HCT116 (cell line): ENCODE measurements around the gene ZNF181. TPM values are rescaled to one million over a fixed set of nuclear protein-coding genes. Genes with fewer than 3 reads are reported as not detected.

Experiments used
- ATAC-seq: fragments of 200-7000 bp; cut with Tn5 transposase; 2 replicates; pipeline ENCODE4 v1.9.1; 2020; ENCODE audit warnings: mild to moderate bottlenecking, moderate library complexity
- BruUV-seq: library from RNA; stranded (reverse); fragments of 400-500 nt; replicated peaks from 2 replicates; lab custom pipeline; 2021; lab: Mats Ljungman, UMichigan
- CTCF ChIA-PET: fragments of 300-600 bp; sonication (Branson Sonifier 250); formaldehyde crosslinking; loops from one replicate; lab custom pipeline; 2021; ENCODE audit warnings: antibody characterized with exemption; lab: Charles Lee
- POLR2A ChIA-PET: fragments of 300-600, 350-600 bp; sonication (Branson Sonifier 250); formaldehyde crosslinking; loops from one replicate; lab custom pipeline; 2021; ENCODE audit warnings: antibody characterized with exemption; lab: Charles Lee
- RAD21 ChIA-PET, 2 experiments: fragments of 300-600 bp; sonication (Branson Sonifier 250); formaldehyde crosslinking; loops; one replicate each; lab custom pipeline; 2023; ENCODE audit warnings: low total read pairs in 2 of 2; ENCODE audit not compliant: uncharacterized antibody in 2 of 2, unreplicated experiment in 2 of 2, low non-redundant PET in 1 of 2; lab: Charles Lee
- DNase-seq: peaks from one replicate; pipeline ENCODE4 v3.0.0-alpha.2; 2010; ENCODE audit warnings: low read depth, low spot score
- H2AFZ ChIP-seq: fragments of 200-600 bp; shearing (Covaris generic), sonication (generic); 2 replicates; pipeline ENCODE4 v1.6.1; 2017; ENCODE audit warnings: low read depth, mixed run types, mixed read lengths, antibody characterized with exemption, low read length; ENCODE audit not compliant: poor library complexity, severe bottlenecking
- H3K27ac ChIP-seq: 2 replicates; pipeline ENCODE4 v1.5.1; 2012; ENCODE audit warnings: low read depth, low read length
- H3K27me3 ChIP-seq: fragments of 200-600 bp; sonication (generic); 2 replicates; pipeline ENCODE4 v1.6.1; 2016; ENCODE audit warnings: mixed run types, low read length, mixed read lengths; ENCODE audit not compliant: insufficient read depth
- H3K36me3 ChIP-seq, 2 experiments: fragments of 200-500 bp in 1 of 2; fragments of 200-600 bp in 1 of 2; sonication (Bioruptor generic) in 1 of 2; sonication (generic) in 1 of 2; 2 replicates each; pipeline versions ENCODE4 v1.5.1 to v1.6.1; 2014 to 2016; ENCODE audit warnings: low read length in 2 of 2, inconsistent platforms in 1 of 2, mixed read lengths in 1 of 2, mixed run types in 1 of 2; ENCODE audit not compliant: insufficient read depth in 2 of 2, control insufficient read depth in 1 of 2
- H3K4me1 ChIP-seq, 2 experiments: fragments of 200-600 bp in 1 of 2; sonication (generic) in 1 of 2; 2 replicates each; pipeline versions ENCODE4 v1.5.1 to v1.6.1; 2012 to 2017; ENCODE audit warnings: low read length in 2 of 2, inconsistent platforms in 1 of 2, mild to moderate bottlenecking in 1 of 2, mixed read lengths in 1 of 2, mixed run types in 1 of 2, moderate library complexity in 1 of 2; ENCODE audit not compliant: insufficient read depth in 2 of 2, control insufficient read depth in 1 of 2
- H3K4me2 ChIP-seq: fragments of 200-600 bp; sonication (generic); 2 replicates; pipeline ENCODE4 v1.6.1; 2017; ENCODE audit warnings: mixed run types, low read length, mixed read lengths
- H3K4me3 ChIP-seq, 2 experiments: fragments of 200-600 bp in 1 of 2; sonication (generic) in 1 of 2; replicated peaks in 1 of 2; 2 replicates each; pipeline ENCODE4 v1.5.1; 2011 to 2016; ENCODE audit warnings: low read length in 2 of 2, control low read depth in 1 of 2, low read depth in 1 of 2, mild to moderate bottlenecking in 1 of 2, mixed read lengths in 1 of 2, mixed run types in 1 of 2
- H3K79me2 ChIP-seq: fragments of 200-600 bp; sonication (generic); 2 replicates; pipeline ENCODE4 v1.6.1; 2017; ENCODE audit warnings: mild to moderate bottlenecking, mixed run types, low read length, moderate library complexity, mixed read lengths; ENCODE audit not compliant: insufficient read depth
- H3K9ac ChIP-seq: fragments of 200-600 bp; sonication (generic); 2 replicates; pipeline ENCODE4 v1.6.1; 2016; ENCODE audit warnings: low read length, mixed read lengths
- H3K9me2 ChIP-seq: fragments of 200-600 bp; sonication (generic), shearing (Covaris generic); 2 replicates; pipeline ENCODE4 v1.6.1; 2017; ENCODE audit warnings: mixed run types, mild to moderate bottlenecking, moderate library complexity; ENCODE audit not compliant: insufficient read depth
- H3K9me3 ChIP-seq, 2 experiments: fragments of 200-500 bp in 1 of 2; fragments of 200-600 bp in 1 of 2; sonication (Bioruptor generic) in 1 of 2; sonication (generic) in 1 of 2; 2 replicates each; pipeline ENCODE4 v1.6.1; 2014 to 2017; ENCODE audit warnings: low read length in 2 of 2, mixed read lengths in 2 of 2, inconsistent platforms in 1 of 2, low read depth in 1 of 2, mild to moderate bottlenecking in 1 of 2, mixed run types in 1 of 2, moderate library complexity in 1 of 2; ENCODE audit not compliant: control insufficient read depth in 1 of 2, insufficient read depth in 1 of 2
- H4K20me1 ChIP-seq: fragments of 200-600 bp; sonication (generic), shearing (Covaris generic); 2 replicates; pipeline ENCODE4 v1.6.1; 2017; ENCODE audit warnings: mixed run types, mild to moderate bottlenecking, moderate library complexity; ENCODE audit not compliant: insufficient read depth
- CEBPB ChIP-seq: IDR thresholded peaks from 2 replicates; pipeline ENCODE4 v1.6.1; 2012; ENCODE audit warnings: low read depth
- CTCF ChIP-seq, 3 experiments: fragments of 200-600 bp in 1 of 3; sonication (generic) in 1 of 3; IDR thresholded peaks in 2 of 3; conservative IDR thresholded peaks in 1 of 3; 2 replicates each; pipeline ENCODE4 v1.5.1; 2012 to 2017; ENCODE audit warnings: low read depth in 2 of 3, low read length in 2 of 3, antibody characterized with exemption in 1 of 3, borderline replicate concordance in 1 of 3, control low read depth in 1 of 3, mild to moderate bottlenecking in 1 of 3, mixed read lengths in 1 of 3, mixed run types in 1 of 3, moderate library complexity in 1 of 3; ENCODE audit not compliant: insufficient read depth in 1 of 3
- ELF1 ChIP-seq: IDR thresholded peaks from 2 replicates; pipeline ENCODE4 v1.6.1; 2012; ENCODE audit warnings: low read depth, borderline replicate concordance
- EZH2 ChIP-seq: fragments of 200-600 bp; sonication (generic); IDR thresholded peaks from 2 replicates; pipeline ENCODE4 v1.6.1; 2017; ENCODE audit warnings: antibody characterized with exemption, mixed run types
- FOSL1 ChIP-seq: IDR thresholded peaks from 2 replicates; pipeline ENCODE4 v1.6.1; 2012; ENCODE audit warnings: low read depth
- MAX ChIP-seq: IDR thresholded peaks from 2 replicates; pipeline ENCODE4 v1.6.1; 2012
- POLR2AphosphoS5 ChIP-seq: IDR thresholded peaks from 2 replicates; pipeline ENCODE4 v1.6.1; 2011; ENCODE audit warnings: mild to moderate bottlenecking, low read depth, low read length, moderate library complexity
- RAD21 ChIP-seq: IDR thresholded peaks from 2 replicates; pipeline ENCODE4 v1.6.1; 2012; ENCODE audit warnings: low read depth, mild to moderate bottlenecking
- SIN3A ChIP-seq: IDR thresholded peaks from 2 replicates; pipeline ENCODE4 v1.6.1; 2012; ENCODE audit warnings: low read depth
- SRF ChIP-seq: IDR thresholded peaks from 2 replicates; pipeline ENCODE4 v1.6.1; 2012; ENCODE audit warnings: low read depth
- YY1 ChIP-seq: IDR thresholded peaks from 2 replicates; pipeline ENCODE4 v1.6.1; 2011; ENCODE audit warnings: low read length, low read depth, moderate library complexity, mild to moderate bottlenecking; ENCODE audit not compliant: insufficient replicate concordance; ENCODE audit errors: extremely low read depth
- ZFX ChIP-seq: fragments of 450-650 bp; IDR thresholded peaks from 2 replicates; pipeline ENCODE4 v1.6.1; 2017
- ZNF274 ChIP-seq: fragments of 200-500 bp; sonication (Bioruptor generic); IDR thresholded peaks from 2 replicates; pipeline ENCODE4 v1.6.1; 2014; ENCODE audit warnings: mild to moderate bottlenecking, low read depth, low read length, inconsistent platforms
- intact Hi-C: fragments of 100-400 bp; cut with micrococcal nuclease; formaldehyde crosslinking; loops from 2 replicates; pipeline ENCODE4 v1.10.0; 2022
- total RNA-seq: library from RNA; stranded (reverse); gene quantifications from one replicate; pipeline ENCODE4 v1.2.1, GENCODE V29; 2021; ENCODE audit not compliant: unreplicated experiment

ZNF181 gene
- total RNA-seq, 1 experiment from 2014 or later = 4.0 TPM

DNA sequence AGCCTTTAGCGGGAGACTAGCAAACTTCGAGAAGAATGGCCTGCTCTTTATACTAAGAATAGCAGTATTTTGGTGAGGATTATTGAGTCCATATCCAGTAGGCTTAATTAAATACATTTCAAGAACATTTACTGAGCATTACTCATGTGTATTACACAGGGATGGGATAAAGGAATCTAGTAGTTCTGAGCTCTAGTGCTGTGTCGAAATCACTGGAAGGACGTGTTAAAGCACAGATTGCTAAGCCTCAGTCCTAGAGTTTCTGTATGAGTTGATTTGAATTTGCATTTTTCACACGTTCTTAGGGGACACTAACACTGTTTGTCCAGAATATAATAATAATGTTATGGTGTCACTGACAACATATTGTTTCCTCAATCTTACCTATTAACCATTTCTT is 47.6 kb upstream of the ZNF181 start:
- Histone ChIP-seq H3K9ac (no peak overlapping the region), H3K9me3 (peaks cover 4 to 7% of the 10 kb centered on the region in 2 experiments; a peak in 2 of 4 replicates), H3K4me1 (no peaks in the 10 kb centered on the region), H3K79me2 (no peaks in the 10 kb centered on the region), H3K4me3 (no peak overlapping the region), H3K27ac (no peak overlapping the region), H2AFZ (no peak overlapping the region), H4K20me1 (no peaks in the 10 kb centered on the region), H3K4me2 (no peak overlapping the region), H3K9me2 (no peaks in the 10 kb centered on the region), H3K36me3 (peaks cover 6 to 30% of the 10 kb centered on the region in 2 experiments; a peak in 3 of 4 replicates), H3K27me3 (no peaks in the 10 kb centered on the region)
- no peak for ATAC-seq
- RAD21 ChIA-PET = no interaction called here
- intact Hi-C loops = no loop called here
- CTCF ChIA-PET = no interaction called here
- POLR2A ChIA-PET = interaction anchor here (3.2 kb wide), 1 partner anchor 9 kb away, joined by 9 read pairs; the partner anchor contains the start of genes SCGB2B2 and ZNF302
- DNase-seq = no peak
- no TSS peak for BruUV-seq
- no peak for TF ChIP-seq FOSL1

DNA sequence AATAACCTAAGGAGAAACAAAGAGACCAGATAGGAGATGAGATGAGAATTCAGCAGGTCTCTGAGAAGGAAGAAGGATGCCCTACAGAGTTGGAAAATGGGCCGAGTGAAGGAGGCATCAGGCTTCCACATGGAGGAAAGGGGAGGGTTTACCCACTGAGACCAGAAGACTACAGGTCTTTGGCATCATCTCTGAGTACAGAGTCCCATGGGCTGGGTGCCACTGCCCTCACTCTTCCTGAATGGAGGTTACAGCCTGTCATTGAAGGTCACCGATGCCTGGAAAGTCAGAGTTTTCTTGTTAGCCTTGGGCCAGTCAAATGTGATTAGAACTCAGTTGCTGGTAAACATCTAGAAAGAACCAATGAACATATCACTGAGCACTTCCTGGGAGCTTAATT is 46.7 kb upstream of the ZNF181 start:
- RAD21 ChIA-PET = no interaction called here
- no peaks in the 10 kb centered on the region; a peak in 2 of 4 replicates for H3K4me1 ChIP-seq
- H2AFZ ChIP-seq = no peak overlapping the region
- no peak overlapping the region for H3K4me2 ChIP-seq
- TF ChIP-seq ELF1 (no peak), CEBPB (no peak), SIN3A (no peak), CTCF (IDR thresholded peaks at IDR 0.05 in 2 of 3, conservative IDR thresholded peaks at IDR 0.05 in 1 of 3; ENCODE audit: borderline replicate concordance in 1 of 3, insufficient read depth in 1 of 3, low read depth in 2 of 3, low read length in 2 of 3) (no peak), FOSL1 (no peak), RAD21 (no peak), SRF (no peak), POLR2AphosphoS5 (no peak), ZNF274 (no peak), MAX (no peak), ZFX (no peak), EZH2 (no peak), YY1 (no peak)
- no TSS peak for BruUV-seq
- CTCF ChIA-PET = no interaction called here
- H3K36me3 ChIP-seq = peaks cover 6 to 25% of the 10 kb centered on the region in 2 experiments; a peak in 3 of 4 replicates
- no peaks in the 10 kb centered on the region for H4K20me1 ChIP-seq
- POLR2A ChIA-PET = interaction anchor here (3.2 kb wide), 1 partner anchor 10 kb away, joined by 9 read pairs; the partner anchor contains the start of genes SCGB2B2 and ZNF302
- intact Hi-C loops = no loop called here
- H3K27me3 ChIP-seq = no peaks in the 10 kb centered on the region
- no peak for DNase-seq
- H3K9ac ChIP-seq = no peak overlapping the region
- H3K9me3 ChIP-seq = peaks cover 4 to 7% of the 10 kb centered on the region in 2 experiments; a peak in 2 of 4 replicates
- no peaks in the 10 kb centered on the region for H3K9me2 ChIP-seq
- ATAC-seq = no peak
- no peak overlapping the region for H3K27ac ChIP-seq
- H3K79me2 ChIP-seq = no peaks in the 10 kb centered on the region
- no peak overlapping the region for H3K4me3 ChIP-seq
